NCI-H526 treated with DMSO at 0.1 percent for 48 hours (cell line): ENCODE measurements around the gene TRPC4AP.

Experiments used
- DNase-seq: peaks from one replicate; lab custom pipeline; 2025; lab: John Stamatoyannopoulos, UW

TRPC4AP gene

GRCh38 chr20:35014537-35014936 lies 78.1 kb downstream of the TRPC4AP start:
- no peak for DNase-seq

- no peak for DNase-seq
Observed at GRCh38 chr20:35013421-35014411, 78.9 kb downstream of the TRPC4AP start.

GRCh38 chr20:35012227-35013069 lies 80.2 kb downstream of the TRPC4AP start:
- DNase-seq = no peak

GRCh38 chr20:35011589-35012226 lies 80.9 kb downstream of the TRPC4AP start:
- no peak for DNase-seq

- no peak for DNase-seq
Observed at GRCh38 chr20:35010405-35011192, 82.0 kb downstream of the TRPC4AP start.

GRCh38 chr20:35009665-35010328 lies 82.8 kb downstream of the TRPC4AP start:
- no peak for DNase-seq

GRCh38 chr20:35008411-35009342 lies 83.9 kb downstream of the TRPC4AP start:
- DNase-seq = no peak

GRCh38 chr20:35007891-35008290 lies 84.7 kb downstream of the TRPC4AP start:
- no peak for DNase-seq

- no peak for DNase-seq
Observed at GRCh38 chr20:35007413-35007812, 85.2 kb downstream of the TRPC4AP start.

- no peak for DNase-seq
Observed at GRCh38 chr20:35006531-35006971, 86.1 kb downstream of the TRPC4AP start.

GRCh38 chr20:35006009-35006408 lies 86.6 kb downstream of the TRPC4AP start:
- no peak for DNase-seq

- no peak for DNase-seq
Observed at GRCh38 chr20:35005463-35005961, 87.1 kb downstream of the TRPC4AP start.

GRCh38 chr20:35004749-35005462 lies 87.7 kb downstream of the TRPC4AP start:
- no peak for DNase-seq

GRCh38 chr20:35004051-35004725 lies 88.4 kb downstream of the TRPC4AP start:
- DNase-seq = no peak

- DNase-seq = no peak
Observed at GRCh38 chr20:35003211-35004031, 89.2 kb downstream of the TRPC4AP start.

- no peak for DNase-seq
Observed at GRCh38 chr20:35002426-35003210, 90.0 kb downstream of the TRPC4AP start.
